ENCODE data around the gene ATF7IP2.
A peak's percentile ranks its signal among the peaks of the same experiment; 100 is the strongest.
"Not testable (repeated sequence)": the region's sequence is repeated elsewhere in the genome, so short reads cannot be mapped to it uniquely, and the experiment has no call there.

The ATF7IP2 gene

GRCh38 chr16:10452208-10453158, 66.6 kb downstream of the ATF7IP2 start:
- DNase-seq (ENCODE audit: low read depth, low spot score) = not testable (repeated sequence)

- no peak for DNase-seq (ENCODE audit: low read depth, low spot score)
Observed at GRCh38 chr16:10453159-10453510, 67.3 kb downstream of the ATF7IP2 start.

- DNase-seq (ENCODE audit: low read depth, low spot score) = no peak
Observed at GRCh38 chr16:10465821-10466220, 80.0 kb downstream of the ATF7IP2 start.

- no peak for DNase-seq (ENCODE audit: low read depth, low spot score)
Observed at GRCh38 chr16:10466313-10466712, 80.5 kb downstream of the ATF7IP2 start.

GRCh38 chr16:10466861-10467260, 81.0 kb downstream of the ATF7IP2 start:
- DNase-seq (ENCODE audit: low read depth, low spot score) = no peak

- DNase-seq (ENCODE audit: low read depth, low spot score) = not testable (repeated sequence)
Observed at GRCh38 chr16:10476636-10477035, 90.8 kb downstream of the ATF7IP2 start.

GRCh38 chr16:10480151-10480550, 94.3 kb downstream of the ATF7IP2 start:
- no peak for DNase-seq (ENCODE audit: low read depth, low spot score)

GRCh38 chr16:10485159-10485558, 99.3 kb downstream of the ATF7IP2 start:
- no peak for DNase-seq (ENCODE audit: low read depth, low spot score)

GRCh38 chr16:10485698-10486382, 100.0 kb downstream of the ATF7IP2 start:
- no peak for DNase-seq (ENCODE audit: low read depth, low spot score)

- no peak for DNase-seq (ENCODE audit: low read depth, low spot score)
Observed at GRCh38 chr16:10490141-10490540, 104.3 kb downstream of the ATF7IP2 start.

GRCh38 chr16:10493276-10493675, 107.4 kb downstream of the ATF7IP2 start:
- DNase-seq (ENCODE audit: low read depth, low spot score) = no peak

- DNase-seq (ENCODE audit: low read depth, low spot score) = no peak
Observed at GRCh38 chr16:10494343-10495030, 108.6 kb downstream of the ATF7IP2 start.

- DNase-seq (ENCODE audit: low read depth, low spot score) = no peak
Observed at GRCh38 chr16:10495031-10495345, 109.1 kb downstream of the ATF7IP2 start.

GRCh38 chr16:10497132-10498101, 111.6 kb downstream of the ATF7IP2 start:
- DNase-seq (ENCODE audit: low read depth, low spot score) = no peak

- DNase-seq (ENCODE audit: low read depth, low spot score) = no peak
Observed at GRCh38 chr16:10500582-10500981, 114.7 kb downstream of the ATF7IP2 start.

- DNase-seq (ENCODE audit: low read depth, low spot score) = no peak
Observed at GRCh38 chr16:10501016-10501607, 115.3 kb downstream of the ATF7IP2 start.

GRCh38 chr16:10502776-10503175, 116.9 kb downstream of the ATF7IP2 start:
- DNase-seq (ENCODE audit: low read depth, low spot score) = no peak

- no peak for DNase-seq (ENCODE audit: low read depth, low spot score)
Observed at GRCh38 chr16:10504404-10504885, 118.6 kb downstream of the ATF7IP2 start.

GRCh38 chr16:10505286-10505685, 119.4 kb downstream of the ATF7IP2 start:
- DNase-seq (ENCODE audit: low read depth, low spot score) = not testable (repeated sequence)

- DNase-seq (ENCODE audit: low read depth, low spot score) = peak; percentile 26
Observed at GRCh38 chr16:10509534-10510025, 123.7 kb downstream of the ATF7IP2 start.

Data from smooth muscle cell of the brain vasculature (primary cell).